ENCODE data around the gene EHMT1. TPM values are rescaled to one million over a fixed set of nuclear protein-coding genes. Genes with fewer than 3 reads are reported as not detected.
"Not testable (repeated sequence)": the region's sequence is repeated elsewhere in the genome, so short reads cannot be mapped to it uniquely, and the experiment has no call there.

EHMT1 gene
- total and polyA plus RNA-seq, 2 experiments from 2014 or later = 46.0 to 47.7 TPM

GRCh38 chr9:137777761-137778160 lies 159.0 kb downstream of the EHMT1 start:
- Histone ChIP-seq H3K9me3 (ENCODE audit: low read depth) (no peaks in the 10 kb centered on the region), H3K4me1 (ENCODE audit: insufficient read depth) (no peaks in the 10 kb centered on the region), H2AFZ (no peak overlapping the region), H3K27me3 (no peaks in the 10 kb centered on the region), H3K79me2 (no peaks in the 10 kb centered on the region), H3K27ac (no peak overlapping the region), H3K4me3 (no peak overlapping the region), H3K4me2 (no peak overlapping the region), H4K20me1 (ENCODE audit: insufficient read depth, poor library complexity, severe bottlenecking) (no peaks in the 10 kb centered on the region), H3K9me2 (replicated peaks; ENCODE audit: insufficient read depth) (no peaks in the 10 kb centered on the region), H3K36me3 (replicated peaks; ENCODE audit: insufficient read depth, low read depth) (no peaks in the 10 kb centered on the region)
- TF ChIP-seq EZH2 (IDR thresholded peaks at IDR 0.05; ENCODE audit: borderline replicate concordance) (no peak), EZH2phosphoT487 (IDR thresholded peaks at IDR 0.05; ENCODE audit: low read depth, severe bottlenecking, unreplicated experiment) (no peak), CTCF (IDR thresholded peaks at IDR 0.05; ENCODE audit: poor library complexity) (no peak)
- WGBS (ENCODE audit: low lambda C conversion rate, missing lambda C conversion rate) = 95% methylated on average over 20 of the region's 20 CpGs
- DNase-seq (ENCODE audit: low spot score) = no peak

- H4K20me1 ChIP-seq (ENCODE audit: insufficient read depth, poor library complexity, severe bottlenecking) = no peaks in the 10 kb centered on the region
- TF ChIP-seq CTCF (IDR thresholded peaks at IDR 0.05; ENCODE audit: poor library complexity) = no peak
- no peak for TF ChIP-seq EZH2phosphoT487 (IDR thresholded peaks at IDR 0.05; ENCODE audit: low read depth, severe bottlenecking, unreplicated experiment)
- no peak for TF ChIP-seq EZH2 (IDR thresholded peaks at IDR 0.05; ENCODE audit: borderline replicate concordance)
- no peak overlapping the region for H2AFZ ChIP-seq
- H3K27ac ChIP-seq = no peak overlapping the region
- no peaks in the 10 kb centered on the region for H3K27me3 ChIP-seq
- no peak overlapping the region for H3K4me2 ChIP-seq
- no peaks in the 10 kb centered on the region for H3K36me3 ChIP-seq (replicated peaks; ENCODE audit: insufficient read depth, low read depth)
- no peak for DNase-seq (ENCODE audit: low spot score)
- no peak overlapping the region for H3K4me3 ChIP-seq
- WGBS (ENCODE audit: low lambda C conversion rate, missing lambda C conversion rate) = 91% methylated on average over 10 of the region's 11 CpGs
- H3K9me2 ChIP-seq (replicated peaks; ENCODE audit: insufficient read depth) = no peaks in the 10 kb centered on the region
- no peaks in the 10 kb centered on the region for H3K4me1 ChIP-seq (ENCODE audit: insufficient read depth)
- no peaks in the 10 kb centered on the region for H3K79me2 ChIP-seq
- H3K9me3 ChIP-seq (ENCODE audit: low read depth) = no peaks in the 10 kb centered on the region
Measured at GRCh38 chr9:137778336-137778735, 159.5 kb downstream of the EHMT1 start.

GRCh38 chr9:137778914-137779313 lies 160.1 kb downstream of the EHMT1 start:
- Histone ChIP-seq H3K9me3 (ENCODE audit: low read depth) (no peaks in the 10 kb centered on the region), H3K36me3 (replicated peaks; ENCODE audit: insufficient read depth, low read depth) (no peaks in the 10 kb centered on the region), H3K4me2 (no peak overlapping the region), H3K9me2 (replicated peaks; ENCODE audit: insufficient read depth) (no peaks in the 10 kb centered on the region), H3K27me3 (no peaks in the 10 kb centered on the region), H4K20me1 (ENCODE audit: insufficient read depth, poor library complexity, severe bottlenecking) (no peaks in the 10 kb centered on the region), H3K27ac (no peak overlapping the region), H3K4me3 (no peak overlapping the region), H3K79me2 (no peaks in the 10 kb centered on the region), H2AFZ (no peak overlapping the region), H3K4me1 (ENCODE audit: insufficient read depth) (no peaks in the 10 kb centered on the region)
- WGBS (ENCODE audit: low lambda C conversion rate, missing lambda C conversion rate) = 94% methylated on average over 10 of the region's 10 CpGs
- TF ChIP-seq CTCF (IDR thresholded peaks at IDR 0.05; ENCODE audit: poor library complexity) (no peak), EZH2 (IDR thresholded peaks at IDR 0.05; ENCODE audit: borderline replicate concordance) (no peak), EZH2phosphoT487 (IDR thresholded peaks at IDR 0.05; ENCODE audit: low read depth, severe bottlenecking, unreplicated experiment) (no peak)
- no peak for DNase-seq (ENCODE audit: low spot score)

- H3K9me2 ChIP-seq (replicated peaks; ENCODE audit: insufficient read depth); H3K36me3 ChIP-seq (replicated peaks; ENCODE audit: insufficient read depth, low read depth); H3K4me3 ChIP-seq; H4K20me1 ChIP-seq (ENCODE audit: insufficient read depth, poor library complexity, severe bottlenecking); H3K4me2 ChIP-seq; H3K27ac ChIP-seq; H3K79me2 ChIP-seq; H2AFZ ChIP-seq; H3K27me3 ChIP-seq; H3K9me3 ChIP-seq (ENCODE audit: low read depth); DNase-seq (ENCODE audit: low spot score); H3K4me1 ChIP-seq (ENCODE audit: insufficient read depth): not testable (repeated sequence)
- 96% methylated on average over 9 of the region's 19 CpGs for WGBS (ENCODE audit: low lambda C conversion rate, missing lambda C conversion rate)
Measured at GRCh38 chr9:137780031-137780430, 161.2 kb downstream of the EHMT1 start.
